BJ (cell line): ENCODE measurements around the gene LAMA2. TPM values are rescaled to one million over a fixed set of nuclear protein-coding genes. Genes with fewer than 3 reads are reported as not detected.

ENCODE experiments used
- CTCF ChIA-PET: fragments of 350-600 bp; formaldehyde crosslinking; extraction: SDS; loops from one replicate; lab custom pipeline; 2021; ENCODE audit warnings: antibody characterized with exemption, inconsistent platforms; lab: Yijun Ruan, JAX
- POLR2A ChIA-PET: fragments of 300-600 bp; sonication (Branson Sonifier 250); formaldehyde crosslinking; extraction: SDS; loops from one replicate; lab custom pipeline; 2021; ENCODE audit warnings: antibody characterized with exemption; lab: Charles Lee
- DNase-seq: peaks from one replicate; pipeline ENCODE4 v3.0.0-alpha.2; 2011; ENCODE audit warnings: low read depth
- H3K27me3 ChIP-seq: 2 replicates; pipeline ENCODE4 v1.6.0; 2011; ENCODE audit warnings: low read length; ENCODE audit not compliant: control insufficient read depth, insufficient read depth
- H3K36me3 ChIP-seq: 2 replicates; pipeline ENCODE4 v1.5.1; 2011; ENCODE audit warnings: low read length; ENCODE audit not compliant: control insufficient read depth, insufficient read depth
- H3K4me3 ChIP-seq: 2 replicates; pipeline ENCODE4 v1.5.1; 2011; ENCODE audit warnings: low read depth, mild to moderate bottlenecking, control low read depth, low read length
- polyA plus RNA-seq: library from polyadenylated mRNA; depleted of rRNA; stranded (reverse); fragments of >200 nt; gene quantifications from 2 replicates; pipeline ENCODE4 v1.2.3, GENCODE V29; 2011
- TF ChIP-seq, protein P1 (sequence below): IDR thresholded peaks from 2 replicates; pipeline ENCODE4 v1.5.1; 2011; ENCODE audit warnings: low read depth, mild to moderate bottlenecking, control low read depth, inconsistent platforms, low read length, moderate library complexity; ENCODE audit not compliant: insufficient read depth

LAMA2 gene
- polyA plus RNA-seq, 1 experiment = 50.0 TPM

DNA sequence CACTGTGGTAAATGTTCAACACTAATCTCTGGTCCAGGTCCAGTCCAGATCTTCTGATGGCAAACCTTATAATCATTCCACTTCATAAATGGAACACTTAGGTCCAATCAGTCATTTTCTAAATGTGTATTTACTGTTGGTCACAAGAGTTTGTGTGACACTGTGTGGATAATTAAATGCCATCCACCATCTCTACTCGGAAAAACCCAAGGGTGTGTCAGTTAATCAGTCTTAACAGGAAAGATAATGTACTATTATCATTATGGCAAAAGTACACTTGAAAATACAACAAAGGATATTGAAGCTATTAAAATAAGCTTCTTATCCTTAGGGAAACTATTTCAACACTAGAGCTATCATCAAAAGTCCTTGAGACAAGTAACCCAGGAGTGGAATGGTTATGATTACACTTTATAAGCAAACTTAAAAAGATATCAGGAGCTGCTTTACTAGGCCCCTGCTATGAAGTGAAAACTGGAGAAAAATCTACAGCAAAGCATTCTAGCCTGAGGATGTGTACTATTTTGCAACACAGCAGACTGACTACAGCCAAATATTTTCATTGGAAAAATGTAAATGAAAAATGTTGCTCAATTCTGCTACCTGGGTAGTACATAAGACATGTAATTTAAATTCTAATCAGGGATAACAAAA is 227.9 kb downstream of the LAMA2 start:
- no peak for DNase-seq
- Histone ChIP-seq H3K36me3 (no peaks in the 10 kb centered on the region), H3K27me3 (no peaks in the 10 kb centered on the region), H3K4me3 (no peak overlapping the region)
- TF ChIP-seq, protein P1, sequence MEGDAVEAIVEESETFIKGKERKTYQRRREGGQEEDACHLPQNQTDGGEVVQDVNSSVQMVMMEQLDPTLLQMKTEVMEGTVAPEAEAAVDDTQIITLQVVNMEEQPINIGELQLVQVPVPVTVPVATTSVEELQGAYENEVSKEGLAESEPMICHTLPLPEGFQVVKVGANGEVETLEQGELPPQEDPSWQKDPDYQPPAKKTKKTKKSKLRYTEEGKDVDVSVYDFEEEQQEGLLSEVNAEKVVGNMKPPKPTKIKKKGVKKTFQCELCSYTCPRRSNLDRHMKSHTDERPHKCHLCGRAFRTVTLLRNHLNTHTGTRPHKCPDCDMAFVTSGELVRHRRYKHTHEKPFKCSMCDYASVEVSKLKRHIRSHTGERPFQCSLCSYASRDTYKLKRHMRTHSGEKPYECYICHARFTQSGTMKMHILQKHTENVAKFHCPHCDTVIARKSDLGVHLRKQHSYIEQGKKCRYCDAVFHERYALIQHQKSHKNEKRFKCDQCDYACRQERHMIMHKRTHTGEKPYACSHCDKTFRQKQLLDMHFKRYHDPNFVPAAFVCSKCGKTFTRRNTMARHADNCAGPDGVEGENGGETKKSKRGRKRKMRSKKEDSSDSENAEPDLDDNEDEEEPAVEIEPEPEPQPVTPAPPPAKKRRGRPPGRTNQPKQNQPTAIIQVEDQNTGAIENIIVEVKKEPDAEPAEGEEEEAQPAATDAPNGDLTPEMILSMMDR = no peak
- POLR2A ChIA-PET = no interaction called here
- CTCF ChIA-PET = no interaction called here

DNA sequence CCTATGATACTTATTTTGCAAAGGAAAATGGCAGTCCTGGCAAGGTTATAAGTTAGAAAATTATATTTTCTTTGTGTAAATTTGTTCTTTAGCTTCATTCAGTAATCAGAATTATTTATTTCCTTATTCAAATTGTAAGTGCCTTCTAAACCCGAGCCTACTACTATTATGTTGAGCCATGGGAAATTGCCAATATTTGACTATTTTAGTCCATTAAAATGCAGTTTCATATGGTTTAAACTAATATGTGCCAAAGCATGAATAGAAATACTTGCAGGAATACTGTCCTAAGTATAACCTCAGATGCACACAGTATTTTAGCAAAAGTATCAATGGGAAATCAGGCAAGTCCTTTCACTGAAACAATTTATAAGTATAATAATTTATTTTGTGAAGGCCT is 228.4 kb downstream of the LAMA2 start:
- no peaks in the 10 kb centered on the region for H3K27me3 ChIP-seq
- TF ChIP-seq, protein P1 = no peak
- H3K4me3 ChIP-seq = no peak overlapping the region
- CTCF ChIA-PET = no interaction called here
- H3K36me3 ChIP-seq = no peaks in the 10 kb centered on the region
- POLR2A ChIA-PET = no interaction called here
- no peak for DNase-seq

DNA sequence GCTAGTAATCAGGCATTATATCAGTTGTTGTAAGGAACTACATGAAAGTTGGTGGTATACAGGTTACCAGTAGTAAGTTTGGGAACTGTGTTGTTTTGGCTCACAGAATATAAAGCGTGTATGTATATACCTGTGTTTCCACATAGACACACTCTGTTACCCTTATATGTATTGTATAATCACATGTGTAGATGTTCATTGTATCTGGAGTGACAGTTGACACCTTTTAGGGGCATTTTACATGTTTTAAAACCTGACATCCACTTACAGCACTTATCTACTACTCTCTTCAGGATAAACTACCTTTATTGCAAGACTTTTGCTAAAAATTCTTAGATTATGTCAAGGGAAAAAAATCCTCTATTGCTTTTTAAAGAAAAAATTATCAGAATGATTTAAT is 228.9 kb downstream of the LAMA2 start:
- CTCF ChIA-PET = interaction anchor here (0.8 kb wide), 1 partner anchor 9 kb away, joined by 3 read pairs; no protein-coding TSS in a partner anchor
- no peaks in the 10 kb centered on the region for H3K36me3 ChIP-seq

DNA sequence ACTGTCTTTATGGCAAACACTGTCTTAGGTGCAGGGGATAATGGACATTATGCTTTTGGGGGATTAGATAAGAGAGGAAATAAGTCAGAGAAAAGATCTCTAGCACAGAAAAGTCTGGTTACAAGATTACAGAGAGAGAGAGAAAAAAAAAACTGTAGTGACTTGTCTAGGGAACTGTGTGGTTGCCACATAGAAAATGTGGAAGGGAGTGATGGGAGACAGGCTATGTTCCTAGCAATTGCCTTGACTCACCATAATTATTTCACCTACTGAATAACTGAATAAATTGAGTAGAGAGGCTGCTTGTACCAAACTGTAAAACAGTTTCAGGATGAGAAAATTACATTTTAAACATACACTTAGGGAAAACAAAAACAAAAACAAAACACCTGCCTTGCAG is 229.7 kb downstream of the LAMA2 start:
- no peak for DNase-seq
- Histone ChIP-seq H3K27me3 (no peaks in the 10 kb centered on the region), H3K4me3 (no peak overlapping the region), H3K36me3 (no peaks in the 10 kb centered on the region)
- TF ChIP-seq, protein P1 = no peak
- ChIA-PET POLR2A (no interaction called here), CTCF (interaction anchor here (0.8 kb wide), 1 partner anchor 8 kb away, joined by 3 read pairs; no protein-coding TSS in a partner anchor)

More for the DNA sequence above, 228.9 kb downstream of the LAMA2 start:
- no peak overlapping the region for H3K4me3 ChIP-seq
- TF ChIP-seq, protein P1 = no peak
- POLR2A ChIA-PET = no interaction called here
- no peaks in the 10 kb centered on the region for H3K27me3 ChIP-seq
- no peak for DNase-seq

DNA sequence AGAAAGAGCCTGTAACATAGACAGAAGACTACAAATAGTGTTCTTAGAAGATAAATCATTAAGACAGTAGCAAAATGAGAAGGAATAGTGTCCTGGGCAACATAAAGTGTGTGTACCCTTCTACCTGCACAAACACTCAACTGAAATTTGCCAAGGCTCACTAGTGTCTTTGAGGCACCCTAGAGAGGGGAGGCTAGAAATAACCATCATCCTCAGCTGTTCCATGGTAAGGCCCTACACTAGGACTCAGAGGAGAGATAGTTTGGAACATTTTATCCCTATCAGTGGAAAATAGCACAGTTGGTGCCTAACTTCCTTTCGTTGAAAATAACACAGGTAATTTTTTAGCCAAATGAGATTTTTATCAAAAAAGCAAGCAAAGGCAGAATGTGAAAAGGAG is 230.7 kb downstream of the LAMA2 start:
- TF ChIP-seq, protein P1 = no peak
- ChIA-PET POLR2A (no interaction called here), CTCF (interaction anchor here (1.2 kb wide), 1 partner anchor 11 kb away, joined by 3 read pairs; no protein-coding TSS in a partner anchor)
- Histone ChIP-seq H3K36me3 (no peaks in the 10 kb centered on the region), H3K27me3 (no peaks in the 10 kb centered on the region), H3K4me3 (no peak overlapping the region)
- no peak for DNase-seq
